Renal pelvis (tissue), 12 donors: ENCODE results near the gene TGFB2. TPM values are rescaled to one million over a fixed set of nuclear protein-coding genes. Genes with fewer than 3 reads are reported as not detected.
"Not testable (repeated sequence)": the region's sequence is repeated elsewhere in the genome, so short reads cannot be mapped to it uniquely, and the experiment has no call there.

ENCODE experiments used
- DNase-seq: peaks from one replicate; pipeline ENCODE4 v3.0.0-alpha.2; 2013
- long read RNA-seq, 16 experiments: transcript quantifications; one replicate each; lab custom pipeline, GENCODE V29; 2026
- polyA plus RNA-seq, 3 donors: library from polyadenylated mRNA; unstranded; fragments of 120-200 nt; gene quantifications; one replicate each; pipeline ENCODE4 v1.2.1, GENCODE V29; 2013; ENCODE audit not compliant: insufficient read length in 3 of 3

The TGFB2 gene
- 10 to 100 TPM in 2 of 3 donors, 1 to 10 TPM in 1; 8.5 to 14.2 (median 11.5) TPM for polyA plus RNA-seq
- long read RNA-seq, donor 1, partial matches to known transcripts: 0 of 1 reads
- long read RNA-seq, donor 1, other reads (novel, unspliced or antisense): 0 of 1 reads
- long read RNA-seq, donor 2, full-length matches to known transcripts: 3 of 3 reads
- long read RNA-seq, donor 2, partial matches to known transcripts: 0 of 3 reads
- long read RNA-seq, donor 2, other reads (novel, unspliced or antisense): 0 of 3 reads
- long read RNA-seq, donor 3, full-length matches to known transcripts: 1 of 1 reads
- long read RNA-seq, donor 3, partial matches to known transcripts: 0 of 1 reads
- long read RNA-seq, donor 3, other reads (novel, unspliced or antisense): 0 of 1 reads
- long read RNA-seq, donor 4, partial matches to known transcripts: 0 of 3 reads
- long read RNA-seq, donor 4, other reads (novel, unspliced or antisense): 0 of 3 reads
- long read RNA-seq, donor 5, full-length matches to known transcripts: 3 of 3 reads
- long read RNA-seq, donor 5, partial matches to known transcripts: 0 of 3 reads
- long read RNA-seq, donor 5, other reads (novel, unspliced or antisense): 0 of 3 reads
- long read RNA-seq, donor 6, partial matches to known transcripts: 0 of 2 reads
- long read RNA-seq, donor 6, other reads (novel, unspliced or antisense): 0 of 2 reads
- long read RNA-seq, donor 7, full-length matches to known transcripts: 2 of 2 reads
- long read RNA-seq, donor 7, partial matches to known transcripts: 0 of 2 reads
- long read RNA-seq, donor 7, other reads (novel, unspliced or antisense): 0 of 2 reads
- long read RNA-seq, donor 8, full-length matches to known transcripts: 6 of 6 reads
- long read RNA-seq, donor 8, partial matches to known transcripts: 0 of 6 reads
- long read RNA-seq, donor 8, other reads (novel, unspliced or antisense): 0 of 6 reads
- long read RNA-seq, donor 9, full-length matches to known transcripts: 5 of 5 reads
- long read RNA-seq, donor 9, partial matches to known transcripts: 0 of 5 reads
- long read RNA-seq, donor 9, other reads (novel, unspliced or antisense): 0 of 5 reads
- long read RNA-seq, donor 10, full-length matches to known transcripts: 6 of 6 reads
- long read RNA-seq, donor 10, partial matches to known transcripts: 0 of 6 reads
- long read RNA-seq, donor 10, other reads (novel, unspliced or antisense): 0 of 6 reads
- long read RNA-seq, donor 11, full-length matches to known transcripts: 3 of 3 reads
- long read RNA-seq, donor 11, partial matches to known transcripts: 0 of 3 reads
- long read RNA-seq, donor 11, other reads (novel, unspliced or antisense): 0 of 3 reads
- long read RNA-seq, donor 12, full-length matches to known transcripts: 3 of 3 reads
- long read RNA-seq, donor 12, partial matches to known transcripts: 0 of 3 reads
- long read RNA-seq, donor 12, other reads (novel, unspliced or antisense): 0 of 3 reads
- long read RNA-seq, donor 13, full-length matches to known transcripts: 3 of 3 reads
- long read RNA-seq, donor 13, partial matches to known transcripts: 0 of 3 reads
- long read RNA-seq, donor 13, other reads (novel, unspliced or antisense): 0 of 3 reads
- long read RNA-seq, donor 14: 0 reads
- long read RNA-seq, donor 15, full-length matches to known transcripts: 6 of 6 reads
- long read RNA-seq, donor 15, partial matches to known transcripts: 0 of 6 reads
- long read RNA-seq, donor 15, other reads (novel, unspliced or antisense): 0 of 6 reads
- long read RNA-seq, donor 16, full-length matches to known transcripts: 2 of 2 reads
- long read RNA-seq, donor 16, partial matches to known transcripts: 0 of 2 reads
- long read RNA-seq, donor 16, other reads (novel, unspliced or antisense): 0 of 2 reads

DNA sequence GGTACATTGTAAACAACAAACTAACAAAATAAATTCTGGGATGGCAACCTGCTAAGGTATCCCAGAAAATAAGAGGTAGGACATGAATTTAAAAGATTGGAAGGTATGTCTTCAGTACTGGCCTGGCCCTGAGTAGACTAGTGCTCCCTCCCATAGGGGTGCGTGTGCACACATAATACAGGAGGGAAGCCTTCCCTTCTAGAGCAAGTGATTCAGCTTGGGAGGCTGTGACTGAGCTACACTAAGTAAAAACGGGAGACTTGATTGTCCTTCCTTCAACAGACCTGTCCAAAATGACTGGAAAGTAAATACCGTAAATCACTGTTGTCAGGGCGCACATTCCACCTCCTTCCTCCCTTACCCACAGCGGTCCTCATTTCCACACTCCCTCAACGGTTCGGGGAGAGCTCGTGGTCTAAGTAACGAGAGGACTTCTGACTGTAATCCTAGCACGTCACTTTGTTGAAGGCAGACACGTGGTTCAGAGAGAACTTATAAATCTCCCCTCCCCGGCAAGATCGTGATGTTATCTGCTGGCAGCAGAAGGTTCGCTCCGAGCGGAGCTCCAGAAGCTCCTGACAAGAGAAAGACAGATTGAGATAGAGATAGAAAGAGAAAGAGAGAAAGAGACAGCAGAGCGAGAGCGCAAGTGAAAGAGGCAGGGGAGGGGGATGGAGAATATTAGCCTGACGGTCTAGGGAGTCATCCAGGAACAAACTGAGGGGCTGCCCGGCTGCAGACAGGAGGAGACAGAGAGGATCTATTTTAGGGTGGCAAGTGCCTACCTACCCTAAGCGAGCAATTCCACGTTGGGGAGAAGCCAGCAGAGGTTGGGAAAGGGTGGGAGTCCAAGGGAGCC is at the start of gene TGFB2:
TSS of gene TGFB2 (plus strand) at position 523 of the 859 bp plus-strand sequence. CDS start 1,366 bp downstream, outside the sequence.
- no peak for DNase-seq

DNA sequence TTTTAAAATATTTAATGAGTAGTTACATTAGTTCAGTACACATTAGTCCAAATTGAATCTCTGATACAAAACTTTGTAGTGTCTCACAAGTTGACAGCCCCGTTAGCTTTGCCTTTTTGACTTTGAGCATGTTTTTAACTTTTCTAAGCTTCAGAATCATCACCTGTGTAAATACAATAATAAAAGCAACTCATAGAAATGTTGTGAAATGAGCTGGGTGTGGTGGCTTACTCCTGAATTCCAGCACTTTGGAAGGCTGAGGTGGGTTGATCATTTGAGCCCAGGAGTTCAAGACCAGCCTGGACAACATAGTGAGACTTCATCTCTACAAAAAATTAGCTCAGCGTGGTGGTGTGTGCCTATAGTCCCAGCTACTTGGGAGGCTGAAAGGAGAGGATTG is 49.0 kb upstream of the TGFB2 start:
- DNase-seq: no peak

DNA sequence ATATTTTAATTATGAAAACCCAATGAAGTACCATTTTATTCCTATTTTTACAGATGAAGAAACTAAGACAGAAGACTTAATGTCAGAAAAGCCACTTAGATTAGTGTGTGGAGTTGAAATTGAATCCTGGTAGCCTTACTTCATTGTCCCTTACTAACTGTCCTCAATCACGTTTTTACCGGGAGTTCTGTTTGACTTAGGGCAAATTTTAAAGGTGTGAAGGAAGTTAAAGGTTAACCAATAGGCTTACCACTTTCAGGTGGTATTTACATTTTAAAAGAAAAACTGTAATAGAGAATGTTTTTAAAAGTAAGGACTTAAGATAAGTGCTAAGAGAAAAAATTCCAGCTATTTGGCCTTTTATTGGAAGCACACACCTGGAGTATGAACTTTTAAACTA is 47.7 kb upstream of the TGFB2 start:
- DNase-seq: no peak

DNA sequence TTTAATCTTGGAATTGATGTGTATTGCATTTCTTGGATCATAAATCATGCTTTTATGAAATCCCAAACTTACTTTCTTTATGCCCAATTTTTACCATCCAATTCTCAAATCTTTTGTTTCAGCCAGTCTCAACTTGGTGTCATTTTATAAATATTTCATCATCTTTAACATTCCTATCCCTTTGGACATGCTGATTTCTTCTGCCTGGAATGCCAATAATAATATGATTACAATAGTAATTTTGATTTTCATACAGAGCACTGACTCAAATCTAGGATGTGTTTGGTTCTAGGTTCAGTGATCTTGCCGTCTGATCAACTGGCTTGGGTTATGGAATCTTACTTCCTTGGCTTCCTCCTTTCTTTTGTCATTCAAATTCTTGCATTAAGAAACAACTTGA is 47.3 kb upstream of the TGFB2 start:
- DNase-seq: no peak

DNA sequence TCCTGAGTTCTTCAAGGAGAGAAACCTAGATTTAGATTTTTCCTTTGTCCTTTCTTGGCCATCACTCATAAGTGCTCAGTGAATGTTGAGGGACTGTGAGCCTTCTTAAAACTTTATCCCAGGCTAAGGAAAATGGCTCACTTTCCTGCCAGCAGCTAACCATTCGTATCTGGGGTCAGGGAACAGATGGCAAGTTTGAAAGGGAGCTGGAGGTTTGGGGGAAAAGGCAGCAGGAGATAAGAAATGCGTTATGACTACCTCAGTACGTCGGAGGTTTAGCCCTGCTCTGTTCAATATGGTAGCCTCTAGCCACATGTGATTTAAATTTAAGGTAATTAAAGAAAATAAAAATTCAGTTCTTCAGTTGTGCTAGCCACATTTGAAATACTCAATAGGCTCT is 46.7 kb upstream of the TGFB2 start:
- DNase-seq: no peak

DNA sequence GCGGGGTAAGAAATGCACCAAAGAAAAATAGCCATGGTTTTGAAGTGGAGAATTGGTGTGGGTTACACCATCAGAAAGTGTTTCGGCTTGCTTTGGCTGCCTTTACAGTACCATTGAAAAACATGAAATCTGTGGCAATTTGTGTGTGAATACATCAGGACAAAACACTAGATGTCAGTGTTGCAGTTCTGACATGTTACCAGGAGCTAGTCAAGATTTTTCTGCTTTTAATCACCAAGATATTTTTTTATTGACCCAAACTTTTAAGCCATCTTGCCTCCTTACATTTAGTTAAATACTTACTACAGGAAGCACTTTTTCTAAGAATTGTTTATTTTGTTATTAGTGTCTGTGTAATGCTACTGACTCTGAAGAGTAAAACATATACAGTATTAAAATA is 45.7 kb upstream of the TGFB2 start:
- DNase-seq: no peak

DNA sequence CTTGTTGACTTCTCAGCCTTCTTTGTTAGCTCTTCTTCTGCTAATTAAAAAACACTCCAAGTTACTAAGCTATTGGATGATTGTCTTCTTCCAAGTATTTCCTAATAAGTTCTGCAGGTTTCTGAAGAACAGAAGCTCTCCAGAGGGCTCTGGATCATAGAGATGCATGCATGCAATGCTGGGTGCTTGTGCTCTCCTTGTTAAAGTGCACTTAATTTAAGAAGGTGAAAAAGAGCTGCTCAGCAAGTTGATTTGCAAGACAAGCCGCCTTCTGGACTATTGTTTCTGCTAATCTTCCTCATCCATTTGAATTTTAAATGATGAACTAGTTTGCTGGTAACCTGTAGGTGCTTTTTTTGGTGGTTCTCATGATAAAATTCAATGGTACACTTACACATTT is 43.9 kb upstream of the TGFB2 start:
- DNase-seq: no peak

DNA sequence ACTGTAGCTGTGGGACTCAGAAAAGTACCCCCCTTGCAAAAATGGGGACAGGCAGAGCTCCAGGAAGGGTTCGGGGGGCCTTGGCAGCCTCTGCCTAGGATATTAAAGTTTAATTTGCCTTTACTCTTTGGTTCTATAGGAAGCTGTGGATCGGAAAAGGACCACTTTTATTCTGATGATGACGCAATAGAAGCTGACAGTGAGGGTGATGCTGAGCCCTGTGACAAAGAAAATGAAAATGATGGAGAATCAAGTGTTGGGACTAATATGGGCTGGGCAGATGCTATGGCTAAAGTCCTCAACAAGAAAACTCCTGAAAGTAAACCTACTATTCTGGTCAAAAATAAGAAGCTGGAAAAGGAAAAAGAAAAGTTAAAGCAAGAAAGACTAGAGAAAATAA is 43.0 kb upstream of the TGFB2 start:
- no peak for DNase-seq

DNA sequence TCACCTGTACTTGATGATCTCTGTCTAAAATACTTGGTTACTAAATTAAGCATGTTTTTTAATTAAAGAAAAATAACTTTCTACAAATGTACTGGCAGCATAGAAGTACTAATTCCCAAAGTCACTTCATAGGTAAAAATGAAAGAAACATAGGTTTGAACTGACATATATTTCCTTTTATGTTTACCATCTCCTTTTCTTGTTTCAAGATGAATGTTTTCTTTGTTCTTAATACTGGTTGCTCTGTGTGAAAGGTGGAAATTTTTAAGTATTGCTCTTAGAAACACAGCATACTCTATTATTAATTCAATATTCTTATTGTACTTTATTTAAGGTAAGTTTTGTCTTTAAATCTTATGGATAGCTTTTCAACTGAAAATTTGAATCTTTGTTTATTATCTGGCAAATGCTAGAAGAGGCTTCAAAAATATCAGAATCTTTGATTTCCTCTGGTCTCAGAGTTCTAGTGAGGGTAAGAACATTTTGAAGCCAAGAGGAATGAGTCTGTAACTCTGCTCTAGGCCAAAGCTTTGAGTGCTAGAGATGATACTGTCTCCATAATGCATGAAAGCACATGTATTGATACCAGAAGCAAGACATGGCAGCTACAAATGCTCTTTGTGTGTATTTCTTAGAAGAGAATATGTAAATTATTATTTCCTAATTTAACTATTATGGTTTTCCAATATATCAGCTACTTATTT is 41.8 kb upstream of the TGFB2 start:
- no peak for DNase-seq

DNA sequence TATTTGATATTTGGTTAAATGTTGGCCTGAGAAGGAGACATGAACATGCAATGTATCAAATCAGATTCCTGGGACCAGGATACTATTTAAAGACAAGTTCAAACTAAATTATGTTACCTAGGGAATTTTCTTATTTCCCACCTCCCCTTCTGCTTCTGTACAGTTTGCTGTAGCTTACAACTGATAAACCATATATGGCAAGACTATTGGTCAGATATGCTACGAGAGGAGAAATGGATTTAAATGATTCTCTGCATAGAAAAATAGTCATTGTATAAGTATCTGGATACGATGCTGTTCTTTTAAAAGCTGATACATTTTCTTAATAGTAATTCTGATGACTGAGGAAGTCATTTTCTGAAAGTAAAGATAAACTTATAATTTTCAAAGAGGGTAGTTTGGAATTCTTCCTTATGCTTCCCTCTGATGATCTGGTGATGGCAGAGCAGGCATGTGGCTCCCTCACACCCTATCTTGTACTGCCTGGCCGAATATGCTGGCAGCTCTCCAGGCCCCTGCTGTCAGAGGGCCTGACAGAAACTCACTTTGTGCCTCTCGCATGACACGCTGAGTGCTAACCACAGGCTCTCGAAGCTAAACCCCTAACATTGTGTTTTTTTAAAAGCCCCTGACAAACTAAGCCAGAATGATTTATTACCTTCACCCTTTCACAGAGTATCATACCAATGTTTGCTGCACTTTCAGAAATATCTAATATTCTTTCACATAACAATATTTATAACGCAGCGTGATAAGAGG is 40.7 kb upstream of the TGFB2 start:
- DNase-seq: no peak

DNA sequence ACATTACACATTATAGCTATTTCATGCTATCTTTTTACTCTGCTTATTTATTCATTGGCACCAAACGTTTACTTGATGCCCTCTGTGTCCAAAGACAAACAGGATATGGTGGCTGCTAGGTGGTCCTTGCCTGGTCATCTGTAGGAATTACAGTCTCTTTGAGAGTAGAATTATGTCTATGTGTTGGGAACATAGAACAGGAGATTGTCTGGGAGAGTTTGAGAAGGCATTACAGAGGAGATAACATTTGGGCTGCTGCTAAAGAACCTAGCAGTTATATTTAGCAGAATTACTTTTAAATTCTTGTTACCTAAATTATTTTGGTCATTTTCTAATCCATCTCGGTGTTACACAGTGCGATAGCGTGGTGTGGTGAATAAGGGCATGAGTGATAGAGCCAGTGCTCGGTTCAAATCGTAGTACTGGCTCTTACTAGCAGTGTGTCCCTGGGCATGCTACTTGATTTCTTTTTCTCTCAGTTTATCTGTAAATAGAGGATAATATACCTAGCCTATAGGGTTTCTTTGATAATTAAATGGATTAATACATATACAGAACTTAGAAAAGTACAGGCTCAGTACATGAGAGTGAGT is 39.6 kb upstream of the TGFB2 start:
- no peak for DNase-seq

DNA sequence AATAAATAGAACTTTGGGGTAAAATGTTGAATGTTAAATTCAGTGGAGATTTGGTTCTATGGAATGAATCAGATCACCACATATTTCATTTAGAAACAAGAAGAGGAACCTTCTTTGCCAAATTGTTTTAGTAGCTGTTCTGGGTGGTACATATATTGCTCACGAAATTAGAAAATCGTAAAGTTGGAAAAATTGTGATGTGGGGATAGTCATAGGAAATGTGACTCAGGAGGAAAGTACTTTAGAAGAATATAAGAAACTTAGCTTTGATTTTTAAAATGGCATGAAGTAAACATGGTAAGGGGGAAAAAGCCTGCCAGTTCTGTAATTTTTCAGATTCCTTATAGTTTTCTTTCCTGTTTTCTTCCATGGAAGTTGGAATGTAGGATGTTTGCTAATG is 32.6 kb upstream of the TGFB2 start:
- no peak for DNase-seq

DNA sequence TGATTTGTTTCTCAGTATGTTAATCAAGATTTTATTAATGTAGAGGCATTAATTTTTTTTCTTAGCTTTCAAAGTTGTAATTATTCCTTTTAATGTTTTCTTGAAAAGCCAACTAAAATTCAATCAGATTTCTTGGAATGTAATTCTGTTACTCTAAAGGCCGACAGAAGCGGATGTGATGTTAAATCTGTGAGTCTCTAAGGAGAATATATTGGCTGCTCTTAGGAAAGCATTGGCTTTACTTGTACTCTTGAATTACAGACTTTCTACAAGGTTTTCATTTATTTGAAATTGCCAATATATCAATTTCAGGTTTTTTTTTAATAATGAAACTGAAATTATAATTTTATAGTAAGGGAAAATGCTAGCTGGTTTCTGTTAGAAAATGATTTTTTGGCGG is 30.8 kb upstream of the TGFB2 start:
- DNase-seq: no peak

DNA sequence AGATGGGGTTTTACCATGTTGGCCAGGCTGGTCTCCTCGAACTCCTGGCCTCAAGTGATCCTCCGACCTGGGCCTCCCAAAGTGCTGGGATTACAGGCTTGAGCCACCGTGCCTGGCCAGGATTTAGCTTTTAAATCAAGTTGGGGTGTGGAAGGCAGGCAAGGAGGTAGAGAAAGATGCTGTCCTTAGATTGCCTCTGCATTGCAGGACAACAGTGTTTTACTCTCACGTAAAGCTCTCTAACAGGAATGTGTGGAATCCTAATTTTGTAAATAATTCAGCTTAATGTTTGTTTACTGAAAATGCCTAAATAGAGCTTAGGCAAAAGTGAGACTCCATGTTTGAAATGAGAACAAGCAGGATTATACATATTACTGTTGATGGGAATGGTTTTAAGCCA is 29.5 kb upstream of the TGFB2 start:
- DNase-seq: no peak

DNA sequence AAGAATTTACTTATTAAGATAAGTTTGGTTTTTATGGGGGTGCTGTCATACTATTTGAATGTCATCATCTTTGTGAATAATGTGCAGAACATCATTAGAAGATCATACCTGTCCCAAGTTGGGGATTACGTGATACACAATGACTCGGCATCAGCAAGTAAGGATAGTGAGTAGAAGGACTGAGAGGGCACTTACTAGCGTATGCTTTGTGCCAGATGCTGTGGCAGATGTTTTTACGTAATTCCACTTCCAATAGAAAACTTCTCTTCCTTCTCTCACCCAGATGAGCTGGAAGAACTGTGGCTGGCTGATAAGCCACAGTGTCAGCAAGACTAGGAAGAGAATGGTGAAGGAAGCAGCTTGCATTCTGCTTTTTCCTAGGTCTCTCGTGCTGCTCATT is 28.1 kb upstream of the TGFB2 start:
- no peak for DNase-seq

DNA sequence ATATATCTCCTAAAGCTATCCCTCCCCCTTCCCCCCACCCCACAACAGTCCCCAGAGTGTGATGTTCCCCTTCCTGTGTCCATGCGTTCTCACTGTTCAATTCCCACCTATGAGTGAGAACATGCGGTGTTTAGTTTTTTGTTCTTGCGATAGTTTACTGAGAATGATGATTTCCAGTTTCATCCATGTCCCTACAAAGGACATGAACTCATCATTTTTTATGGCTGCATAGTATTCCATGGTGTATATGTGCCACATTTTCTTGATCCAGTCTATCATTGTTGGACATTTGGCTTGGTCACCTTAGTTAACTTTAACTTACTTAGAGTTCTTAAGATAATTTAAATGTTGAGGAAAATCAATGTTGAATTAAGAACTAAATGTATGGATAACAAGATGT is 25.0 kb upstream of the TGFB2 start:
- DNase-seq: not testable (repeated sequence)

DNA sequence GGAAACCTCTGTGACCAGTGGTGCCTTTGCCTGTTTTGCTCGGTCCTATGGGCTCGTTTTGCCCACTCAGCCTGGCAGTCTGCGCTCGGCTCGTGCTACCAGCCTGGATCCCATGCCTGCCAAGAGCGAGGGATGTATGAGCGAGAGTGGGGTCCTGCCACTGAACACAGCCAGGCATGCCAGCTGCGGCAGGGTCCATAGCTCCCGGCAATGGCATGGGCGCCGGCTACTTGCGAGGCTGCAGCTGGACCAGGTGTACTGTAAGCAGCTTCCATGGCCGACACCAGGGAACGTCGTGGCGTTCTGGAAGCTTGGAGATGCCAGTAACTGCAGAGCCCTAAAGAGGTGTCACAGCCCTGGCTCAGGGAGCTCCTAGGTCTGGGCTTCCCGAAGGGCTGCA is 22.4 kb upstream of the TGFB2 start:
- DNase-seq: no peak
